Panc1 (cell line): Measurements from ENCODE around the gene PRB3. TPM values are rescaled to one million over a fixed set of nuclear protein-coding genes. Genes with fewer than 3 reads are reported as not detected.
A peak's percentile ranks its signal among the peaks of the same experiment; 100 is the strongest.

Experiments
- ATAC-seq: fragments of 200-7000 bp; cut with Tn5 transposase; 2 replicates; pipeline ENCODE4 v1.9.1; 2020; ENCODE audit warnings: mild to moderate bottlenecking, moderate library complexity
- BruUV-seq: library from RNA; stranded (reverse); fragments of 400-500 nt; replicated peaks from 2 replicates; lab custom pipeline; 2021; lab: Mats Ljungman, UMichigan
- CTCF ChIA-PET: fragments of 300-600 bp; sonication (Branson Sonifier 250); formaldehyde crosslinking; loops from one replicate; lab custom pipeline; 2022; ENCODE audit warnings: antibody characterized with exemption; lab: Charles Lee
- POLR2A ChIA-PET: fragments of 300-600 bp; sonication (Branson Sonifier 250); formaldehyde crosslinking; loops from one replicate; lab custom pipeline; 2022; ENCODE audit warnings: antibody characterized with exemption; lab: Charles Lee
- DNase-seq: peaks from one replicate; pipeline ENCODE4 v3.0.0-alpha.2; 2010; ENCODE audit warnings: low read depth, low spot score
- H3K27ac ChIP-seq: 2 replicates; pipeline ENCODE4 v1.5.1; 2011; ENCODE audit warnings: mild to moderate bottlenecking, low read length, inconsistent platforms
- H3K27me3 ChIP-seq: fragments of 200-500 bp; sonication (Bioruptor generic); 2 replicates; pipeline ENCODE4 v1.6.0; 2014; ENCODE audit warnings: low read length, inconsistent platforms; ENCODE audit not compliant: control insufficient read depth, insufficient read depth
- H3K36me3 ChIP-seq: fragments of 200-500 bp; sonication (Bioruptor generic); 2 replicates; pipeline ENCODE4 v1.5.1; 2014; ENCODE audit warnings: inconsistent platforms, mild to moderate bottlenecking, low read length, moderate library complexity; ENCODE audit not compliant: control insufficient read depth, insufficient read depth
- H3K4me1 ChIP-seq: 2 replicates; pipeline ENCODE4 v1.5.1; 2011; ENCODE audit warnings: inconsistent platforms, mild to moderate bottlenecking, low read length, moderate library complexity; ENCODE audit not compliant: control insufficient read depth, insufficient read depth
- H3K4me3 ChIP-seq, 2 experiments: 2 replicates each; pipeline ENCODE4 v1.5.1; 2011 to 2012; ENCODE audit warnings: low read depth in 2 of 2, low read length in 2 of 2, mild to moderate bottlenecking in 2 of 2, inconsistent platforms in 1 of 2, moderate library complexity in 1 of 2
- H3K9me3 ChIP-seq: fragments of 200-500 bp; sonication (Bioruptor generic); 2 replicates; pipeline ENCODE4 v1.5.1; 2014; ENCODE audit warnings: low read depth, mild to moderate bottlenecking, inconsistent platforms, low read length, moderate library complexity; ENCODE audit not compliant: control insufficient read depth, insufficient read depth
- CTCF ChIP-seq: fragments of 450-650 bp; IDR thresholded peaks from 2 replicates; pipeline ENCODE4 v1.5.1; 2017; ENCODE audit warnings: mild to moderate bottlenecking
- POLR2AphosphoS5 ChIP-seq: IDR thresholded peaks from 2 replicates; pipeline ENCODE4 v1.6.1; 2012; ENCODE audit warnings: mild to moderate bottlenecking, low read depth, low read length, moderate library complexity
- REST ChIP-seq, 2 experiments: IDR thresholded peaks; 2 replicates each; pipeline ENCODE4 v1.6.1; 2011 to 2012; ENCODE audit warnings: low read depth in 2 of 2, control low read depth in 1 of 2, low read length in 1 of 2, mild to moderate bottlenecking in 1 of 2, moderate library complexity in 1 of 2; ENCODE audit not compliant: insufficient read depth in 1 of 2
- SIN3A ChIP-seq: IDR thresholded peaks from 2 replicates; pipeline ENCODE4 v1.6.1; 2012; ENCODE audit warnings: low read depth, mild to moderate bottlenecking, low read length, moderate library complexity, borderline replicate concordance; ENCODE audit not compliant: insufficient read depth
- TCF7L2 ChIP-seq: IDR thresholded peaks from 2 replicates; pipeline ENCODE4 v1.6.1; 2011; ENCODE audit warnings: mild to moderate bottlenecking, low read depth, low read length, inconsistent platforms
- in situ Hi-C: cut with HindIII; loops from 2 replicates; pipeline ENCODE4 v1.10.0; 2016; ENCODE audit warnings: low sequenced_read_pairs, low pct_unique_long_range_greater_than_20kb
- intact Hi-C: fragments of 100-400 bp; cut with micrococcal nuclease; formaldehyde crosslinking; loops from one replicate; pipeline ENCODE4 v1.10.0; 2022; ENCODE audit not compliant: unreplicated experiment
- total RNA-seq: library from RNA; stranded (reverse); gene quantifications from one replicate; pipeline ENCODE4 v1.2.1, GENCODE V29; 2021; ENCODE audit not compliant: unreplicated experiment

Gene PRB3
- total RNA-seq, 1 experiment from 2014 or later: not detected

DNA sequence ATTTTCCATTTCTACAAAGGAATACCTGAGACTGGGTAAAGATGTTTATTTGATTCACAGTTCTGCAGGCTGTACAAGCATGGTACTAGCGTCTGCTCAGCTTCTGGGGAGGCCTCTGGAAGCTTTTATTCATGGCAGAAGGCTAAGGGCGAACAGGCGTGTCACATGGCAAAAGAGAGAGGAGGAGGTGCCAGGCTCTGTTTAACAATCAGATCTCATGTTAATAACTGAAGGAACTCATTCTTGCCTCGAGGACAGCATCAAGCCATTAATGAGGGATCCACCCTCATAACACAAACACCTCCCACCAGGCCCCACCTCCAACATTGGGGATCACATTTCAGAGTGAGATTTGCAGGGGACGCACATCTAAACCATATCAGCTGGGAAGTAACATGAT lies 36.0 kb downstream of the PRB3 start:
- Histone ChIP-seq H3K9me3 (no peaks in the 10 kb centered on the region), H3K4me1 (no peaks in the 10 kb centered on the region), H3K27ac (no peak overlapping the region), H3K36me3 (no peaks in the 10 kb centered on the region), H3K27me3 (no peaks in the 10 kb centered on the region), H3K4me3 (no peak overlapping the region)
- no TSS peak for BruUV-seq
- DNase-seq (no peak), ATAC-seq (no peak)
- in situ Hi-C loops: no loop called here
- ChIA-PET POLR2A (no interaction called here), CTCF (no interaction called here)
- no peak for TF ChIP-seq TCF7L2
- no peak for TF ChIP-seq POLR2AphosphoS5
- no peak for TF ChIP-seq SIN3A
- TF ChIP-seq REST (IDR thresholded peaks at IDR 0.05; ENCODE audit: insufficient read depth in 1 of 2, low read depth in 2 of 2, low read length in 1 of 2): no peak
- no peak for TF ChIP-seq CTCF
- intact Hi-C loops: no loop called here

DNA sequence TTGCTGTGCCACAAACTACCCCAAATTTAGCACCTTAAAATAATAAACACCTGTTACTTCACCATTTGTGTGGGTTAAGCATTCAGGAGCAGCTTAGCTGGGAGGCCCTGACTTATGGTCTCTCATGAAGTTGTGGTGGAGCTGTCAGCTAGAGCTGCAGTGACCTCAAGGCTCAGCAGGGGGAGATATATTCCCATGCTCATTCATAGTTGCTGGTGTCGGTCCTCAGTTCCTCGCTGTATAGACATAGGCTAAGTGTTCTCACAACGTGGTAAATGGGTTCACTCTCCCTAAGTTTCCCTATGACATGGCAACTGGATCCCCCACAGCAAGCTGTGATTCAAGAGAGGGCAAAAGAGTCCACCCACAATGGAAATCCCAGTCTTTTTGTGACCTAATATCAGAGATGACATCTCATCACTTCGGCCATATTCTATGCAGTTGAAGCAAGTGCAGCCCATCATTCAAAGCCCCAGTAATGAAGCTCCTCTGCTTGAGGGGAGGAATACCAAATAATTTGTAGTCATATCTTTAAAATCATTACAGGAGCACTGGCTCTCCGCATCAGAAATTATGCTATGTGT lies 41.1 kb downstream of the PRB3 start:
- no peak for TF ChIP-seq TCF7L2
- TF ChIP-seq REST (IDR thresholded peaks at IDR 0.05; ENCODE audit: insufficient read depth in 1 of 2, low read depth in 2 of 2, low read length in 1 of 2): no peak
- TF ChIP-seq SIN3A: no peak
- TF ChIP-seq POLR2AphosphoS5: no peak
- TF ChIP-seq CTCF: peak; percentile 73
- Histone ChIP-seq H3K4me1 (no peaks in the 10 kb centered on the region), H3K36me3 (no peaks in the 10 kb centered on the region), H3K9me3 (no peaks in the 10 kb centered on the region), H3K27me3 (no peaks in the 10 kb centered on the region; the same call in 1 of the 2 replicates), H3K4me3 (no peak overlapping the region), H3K27ac (no peak overlapping the region)
- no TSS peak for BruUV-seq
- intact Hi-C loops: loop anchor here (5.0 kb wide), 1 partner anchor 259 kb away; no protein-coding TSS in a partner anchor
- ChIA-PET POLR2A (no interaction called here), CTCF (no interaction called here)
- in situ Hi-C loops: no loop called here
- ATAC-seq (peak; percentile 83), DNase-seq (peak; percentile 39)
